Liver (tissue), 9 donors: ENCODE measurements around the gene CDKL4. TPM values are rescaled to one million over a fixed set of nuclear protein-coding genes. Genes with fewer than 3 reads are reported as not detected.

ENCODE experiments used
- DNase-seq: peaks from one replicate; pipeline ENCODE4 v3.0.0-alpha.2; 2017; ENCODE audit warnings: low spot score
- H3K27ac ChIP-seq, 2 donors: one replicate each; pipeline ENCODE4 v1.7.0; 2013; ENCODE audit warnings: inconsistent platforms in 2 of 2, low read length in 2 of 2, control low read depth in 1 of 2, low read depth in 1 of 2, mild to moderate bottlenecking in 1 of 2
- H3K27me3 ChIP-seq, 4 donors: one replicate each; pipeline versions ENCODE4 v1.6.1 to v1.7.0; 2013; ENCODE audit warnings: low read length in 3 of 4, inconsistent platforms in 1 of 4, mild to moderate bottlenecking in 1 of 4, moderate library complexity in 1 of 4; ENCODE audit not compliant: control insufficient read depth in 4 of 4, insufficient read depth in 4 of 4
- H3K36me3 ChIP-seq, 4 donors: one replicate each; pipeline versions ENCODE4 v1.6.1 to v1.7.0; 2013; ENCODE audit warnings: low read length in 3 of 4, mild to moderate bottlenecking in 3 of 4, low read depth in 1 of 4, moderate library complexity in 1 of 4; ENCODE audit not compliant: control insufficient read depth in 4 of 4, insufficient read depth in 3 of 4
- H3K4me1 ChIP-seq, 4 donors: one replicate each; pipeline versions ENCODE4 v1.6.1 to v1.7.0; 2013; ENCODE audit warnings: low read length in 3 of 4, mild to moderate bottlenecking in 3 of 4, moderate library complexity in 1 of 4; ENCODE audit not compliant: control insufficient read depth in 4 of 4, insufficient read depth in 4 of 4
- H3K4me3 ChIP-seq, 3 donors: one replicate each; pipeline versions ENCODE4 v1.6.1 to v1.7.0; 2013; ENCODE audit warnings: low read length in 3 of 3, control low read depth in 1 of 3, low read depth in 1 of 3, mild to moderate bottlenecking in 1 of 3
- H3K9ac ChIP-seq, 2 donors: one replicate each; pipeline ENCODE4 v1.7.0; 2013; ENCODE audit warnings: low read length in 2 of 2, mild to moderate bottlenecking in 2 of 2, moderate library complexity in 2 of 2, control low read depth in 1 of 2, low read depth in 1 of 2
- H3K9me3 ChIP-seq, 4 donors: one replicate each; pipeline versions ENCODE4 v1.6.1 to v1.7.0; 2013; ENCODE audit warnings: low read length in 3 of 4; ENCODE audit not compliant: control insufficient read depth in 4 of 4
- ATF3 ChIP-seq: IDR thresholded peaks from 2 replicates; pipeline ENCODE4 v1.6.1; 2016; ENCODE audit warnings: antibody characterized with exemption
- CTCF ChIP-seq: fragments of 150-350 bp; IDR thresholded peaks from 2 replicates; pipeline ENCODE4 v1.5.1; 2017; ENCODE audit warnings: improper control_type of control experiment, low read depth, low read length; ENCODE audit not compliant: missing input control
- FOXA1 ChIP-seq: IDR thresholded peaks from 2 replicates; pipeline ENCODE4 v1.6.1; 2016; ENCODE audit warnings: antibody characterized with exemption
- FOXA2 ChIP-seq: IDR thresholded peaks from 2 replicates; pipeline ENCODE4 v1.6.1; 2016; ENCODE audit warnings: antibody characterized with exemption
- HNF4A ChIP-seq, 2 donors: conservative IDR thresholded peaks; 2 replicates each; pipeline ENCODE4 v1.6.1; 2016; ENCODE audit warnings: antibody characterized with exemption in 2 of 2, mild to moderate bottlenecking in 2 of 2
- HNF4G ChIP-seq: IDR thresholded peaks from 2 replicates; pipeline ENCODE4 v1.6.1; 2016; ENCODE audit warnings: antibody characterized with exemption
- JUND ChIP-seq, 2 donors: IDR thresholded peaks; 2 replicates each; pipeline ENCODE4 v1.6.1; 2016; ENCODE audit warnings: antibody characterized with exemption in 2 of 2
- MAX ChIP-seq: IDR thresholded peaks from 2 replicates; pipeline ENCODE4 v1.6.1; 2016; ENCODE audit warnings: antibody characterized with exemption
- NR2F2 ChIP-seq: IDR thresholded peaks from 2 replicates; pipeline ENCODE4 v1.6.1; 2016; ENCODE audit warnings: antibody characterized with exemption
- RAD21 ChIP-seq, 2 donors: IDR thresholded peaks; 2 replicates each; pipeline ENCODE4 v1.6.1; 2016; ENCODE audit warnings: antibody characterized with exemption in 2 of 2, mild to moderate bottlenecking in 2 of 2
- REST ChIP-seq: IDR thresholded peaks from 2 replicates; pipeline ENCODE4 v1.6.1; 2016; ENCODE audit warnings: antibody characterized with exemption, mild to moderate bottlenecking
- RXRA ChIP-seq, 2 donors: IDR thresholded peaks; 2 replicates each; pipeline ENCODE4 v1.6.1; 2017 to 2018; ENCODE audit warnings: antibody characterized with exemption in 2 of 2, mild to moderate bottlenecking in 1 of 2
- TAF1 ChIP-seq: conservative IDR thresholded peaks from 2 replicates; pipeline ENCODE4 v1.6.1; 2016; ENCODE audit warnings: antibody characterized with exemption, mild to moderate bottlenecking
- ZBTB33 ChIP-seq: IDR thresholded peaks from 2 replicates; pipeline ENCODE4 v1.6.1; 2016; ENCODE audit warnings: antibody characterized with exemption
- WGBS: extraction: QIAGEN DNeasy Blood & Tissue Kit; methylation state at CpG from one replicate; pipeline ENCODE4 v1.1.7; 2013; 5-methylcytosine and 5-hydroxymethylcytosine counted together
- polyA plus RNA-seq, 2 donors: library from polyadenylated mRNA; stranded (reverse) in 1 of 2; unstranded in 1 of 2; fragments of 200-250 nt in 1 of 2; fragments of >200 nt in 1 of 2; fragmentation: Nextera tagmentation in 1 of 2; extraction: Ambion mirVana in 1 of 2; gene quantifications; one replicate each; pipeline versions ENCODE4 v1.2.1 to v1.2.3, GENCODE V29; 2013 to 2015
- total RNA-seq, 2 donors: library from RNA; depleted of rRNA; stranded (reverse); fragments of >200 nt; gene quantifications; one replicate each; pipeline ENCODE4 v1.2.3, GENCODE V29; 2014
- donor health status: healthy.
- donor health status: healthy.
- donor health status: healthy.
- donor health status: healthy.
- donor health status: healthy.

Gene CDKL4
- total and polyA plus RNA-seq, 4 donors = 0.25 to 1.1 TPM; not detected in 2

GRCh38 chr2:39232141-39232540, 11.6 kb downstream of the CDKL4 start:
- no peak for DNase-seq
- H3K9me3 ChIP-seq = no peaks in the 10 kb centered on the region
- no peak overlapping the region for H3K4me3 ChIP-seq
- no peak for TF ChIP-seq FOXA1
- TF ChIP-seq RXRA (IDR thresholded peaks at IDR 0.05) = no peak
- no peak for TF ChIP-seq REST
- H3K27me3 ChIP-seq = no peaks in the 10 kb centered on the region
- H3K27ac ChIP-seq = no peak overlapping the region
- H3K4me1 ChIP-seq = peaks cover 0 to 4% (median 1%) of the 10 kb centered on the region in 4 donors
- no peak overlapping the region for H3K9ac ChIP-seq
- no peaks in the 10 kb centered on the region for H3K36me3 ChIP-seq

GRCh38 chr2:39228413-39229209, 15.2 kb downstream of the CDKL4 start:
- TF ChIP-seq ATF3 = no peak
- TF ChIP-seq JUND (IDR thresholded peaks at IDR 0.05) = no peak
- TF ChIP-seq FOXA1 = no peak
- no peak for TF ChIP-seq FOXA2
- TF ChIP-seq NR2F2 = no peak
- no peak for TF ChIP-seq REST
- TF ChIP-seq TAF1 = no peak
- TF ChIP-seq CTCF = no peak
- no peak for TF ChIP-seq MAX
- no peak for TF ChIP-seq ZBTB33
- TF ChIP-seq HNF4G = no peak
- TF ChIP-seq HNF4A (conservative IDR thresholded peaks at IDR 0.05) = no peak
- TF ChIP-seq RAD21 (IDR thresholded peaks at IDR 0.05) = no peak
- Histone ChIP-seq H3K9me3 (no peaks in the 10 kb centered on the region), H3K36me3 (no peaks in the 10 kb centered on the region), H3K9ac (no peak overlapping the region), H3K4me1 (peaks cover 0 to 4% (median 1%) of the 10 kb centered on the region in 4 donors), H3K4me3 (no peak overlapping the region), H3K27me3 (no peaks in the 10 kb centered on the region), H3K27ac (no peak overlapping the region)
- DNase-seq = no peak
- 37% methylated on average over 19 of the region's 19 CpGs for WGBS
